Spleen (tissue), 11 donors: ENCODE measurements around the gene SHC1. TPM values are rescaled to one million over a fixed set of nuclear protein-coding genes. Genes with fewer than 3 reads are reported as not detected.

Experiments
- DNase-seq: peaks from one replicate; pipeline ENCODE4 v3.0.0-alpha.2; 2020
- H3K27ac ChIP-seq, 8 donors: fragments of 200-600 bp; sonication (generic) in 7 of 8; 1 replicate in 4 of 8; 2 replicates in 4 of 8; pipeline versions ENCODE4 v1.5.0 to v1.8.0; 2016 to 2021; ENCODE audit warnings: inconsistent platforms in 4 of 8, mild to moderate bottlenecking in 4 of 8, moderate library complexity in 1 of 8
- H3K27me3 ChIP-seq, 7 donors: fragments of 200-600 bp; sonication (generic) in 6 of 7; replicated peaks in 1 of 7; 1 replicate in 4 of 7; 2 replicates in 3 of 7; pipeline versions ENCODE4 v1.5.0 to v1.8.0; 2016 to 2021; ENCODE audit warnings: inconsistent platforms in 3 of 7, mild to moderate bottlenecking in 1 of 7
- H3K36me3 ChIP-seq, 6 donors: fragments of 200-600 bp; sonication (generic) in 5 of 6; 1 replicate in 4 of 6; 2 replicates in 2 of 6; pipeline versions ENCODE4 v1.5.0 to v1.8.0; 2016 to 2021; ENCODE audit warnings: inconsistent platforms in 2 of 6
- H3K4me1 ChIP-seq, 6 donors: fragments of 200-600 bp; sonication (generic) in 5 of 6; 1 replicate in 3 of 6; 2 replicates in 3 of 6; pipeline versions ENCODE4 v1.5.0 to v1.8.0; 2016 to 2021; ENCODE audit warnings: inconsistent platforms in 3 of 6
- H3K4me3 ChIP-seq, 8 donors: fragments of 200-600 bp; sonication (generic) in 7 of 8; 1 replicate in 4 of 8; 2 replicates in 4 of 8; pipeline versions ENCODE4 v1.5.0 to v1.8.0; 2016 to 2021; ENCODE audit warnings: inconsistent platforms in 4 of 8, mild to moderate bottlenecking in 4 of 8, moderate library complexity in 2 of 8
- H3K9me3 ChIP-seq, 8 donors: fragments of 200-600 bp; sonication (generic) in 7 of 8; 1 replicate in 4 of 8; 2 replicates in 4 of 8; pipeline versions ENCODE4 v1.5.0 to v1.8.0; 2016 to 2021; ENCODE audit warnings: inconsistent platforms in 4 of 8
- POLR2A ChIP-seq, 3 donors: fragments of 450-650 bp; IDR thresholded peaks; one replicate each; pipeline ENCODE4 v1.5.1; 2017; ENCODE audit warnings: antibody characterized with exemption in 3 of 3, mild to moderate bottlenecking in 1 of 3
- POLR2AphosphoS5 ChIP-seq, 3 donors: sonication (generic); formaldehyde crosslinking; IDR thresholded peaks; one replicate each; pipeline ENCODE4 v1.5.1; 2017; ENCODE audit warnings: antibody characterized with exemption in 3 of 3
- WGBS, 5 donors: extraction: QIAGEN DNeasy Blood & Tissue Kit in 3 of 5; methylation state at CpG; one replicate each; pipeline versions ENCODE4 v1.1.5 to v1.1.7; 2013 to 2018; 5-methylcytosine and 5-hydroxymethylcytosine counted together
- intact Hi-C: fragments of 100-400 bp; cut with DNase I; formaldehyde crosslinking; loops from one replicate; pipeline ENCODE4 v1.15.0; 2023; ENCODE audit warnings: low total_unique reads
- polyA plus RNA-seq, 3 donors: library from polyadenylated mRNA; stranded (reverse); fragments of 200-250 nt; gene quantifications; one replicate each; pipeline ENCODE4 v1.2.1, GENCODE V29; 2013
- total RNA-seq, 7 donors: library from RNA; depleted of rRNA in 3 of 7; stranded (reverse); fragments of >200 nt in 3 of 7; fragmentation: NEBNext Ultra II Directional in 4 of 7; extraction: Animal tissue kit (Norgen Biotek cat#: 25700) in 4 of 7; gene quantifications; one replicate each; pipeline versions ENCODE4 v1.1.0 to v1.2.1, GENCODE V29; 2016 to 2021
- TF ChIP-seq, protein P1 (sequence below), 11 experiments: fragments of 200-600 bp in 7 of 11; fragments of 450-650 bp in 4 of 11; sonication (generic) in 4 of 11; IDR thresholded peaks in 8 of 11; conservative IDR thresholded peaks in 3 of 11; 1 replicate in 7 of 11; 2 replicates in 4 of 11; pipeline versions ENCODE4 v1.4.0 to v1.8.0; 2016 to 2021; ENCODE audit warnings: antibody characterized with exemption in 11 of 11, inconsistent platforms in 4 of 11, mild to moderate bottlenecking in 1 of 11
- donor health status: healthy with polysubstance abuse.
- donor health status: DM: no; HTN: no; CAD: no; lungs with moderate emphysema.
- donor health status: DM: no; HTN: no; CAD: no.
- donor health status: Bipolar disorder and iron deficiency.
- donor health status: healthy.
- donor health status: DM: no; HTN: no; CAD: no.
- donor health status: DM: yes; HTN: yes; CAD: no.

Gene SHC1
- total and polyA plus RNA-seq, 10 donors, result 36.8 to 133 (median 92.3) TPM

DNA sequence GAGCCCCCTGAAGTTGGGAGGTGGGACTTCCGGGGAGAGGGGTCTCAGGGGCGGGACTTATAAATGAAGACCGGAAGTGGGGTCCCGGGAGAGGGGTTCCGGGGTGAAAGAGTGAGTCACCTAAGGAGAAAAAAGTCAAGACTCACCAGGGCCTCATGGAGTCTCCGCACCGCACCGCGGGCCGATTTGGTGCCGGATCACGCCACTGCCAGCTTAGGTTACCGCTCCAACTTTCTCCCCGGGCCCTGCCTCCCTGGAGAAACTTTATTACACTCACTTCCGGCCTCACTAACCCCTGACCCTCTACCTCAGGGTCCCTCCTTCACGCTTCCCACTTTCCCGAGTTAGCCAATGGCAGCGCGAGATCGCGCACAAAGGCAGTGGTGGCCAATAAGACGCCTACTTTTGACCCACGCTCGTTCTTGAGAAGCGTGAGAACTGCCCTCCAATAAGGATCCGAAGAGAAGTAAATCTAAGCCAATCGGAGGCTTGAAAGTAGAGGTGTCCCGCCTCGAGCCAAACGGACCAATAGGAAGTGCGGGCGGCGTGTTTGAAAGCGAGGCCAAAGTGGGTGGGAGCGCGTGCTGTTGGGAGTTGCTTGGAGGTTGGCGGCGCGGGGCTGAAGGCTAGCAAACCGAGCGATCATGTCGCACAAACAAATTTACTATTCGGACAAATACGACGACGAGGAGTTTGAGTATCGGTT is 3.7 kb upstream of the SHC1 start, which contains the start of gene CKS1B:
CKS1B (plus strand) TSS at position 580 of the 706 bp plus-strand sequence; CDS start at position 645, 65 bp downstream.
- H3K4me1 ChIP-seq, result peaks cover 29 to 76% (median 53%) of the 10 kb centered on the region in 6 donors
- intact Hi-C loops, result no loop called here

DNA sequence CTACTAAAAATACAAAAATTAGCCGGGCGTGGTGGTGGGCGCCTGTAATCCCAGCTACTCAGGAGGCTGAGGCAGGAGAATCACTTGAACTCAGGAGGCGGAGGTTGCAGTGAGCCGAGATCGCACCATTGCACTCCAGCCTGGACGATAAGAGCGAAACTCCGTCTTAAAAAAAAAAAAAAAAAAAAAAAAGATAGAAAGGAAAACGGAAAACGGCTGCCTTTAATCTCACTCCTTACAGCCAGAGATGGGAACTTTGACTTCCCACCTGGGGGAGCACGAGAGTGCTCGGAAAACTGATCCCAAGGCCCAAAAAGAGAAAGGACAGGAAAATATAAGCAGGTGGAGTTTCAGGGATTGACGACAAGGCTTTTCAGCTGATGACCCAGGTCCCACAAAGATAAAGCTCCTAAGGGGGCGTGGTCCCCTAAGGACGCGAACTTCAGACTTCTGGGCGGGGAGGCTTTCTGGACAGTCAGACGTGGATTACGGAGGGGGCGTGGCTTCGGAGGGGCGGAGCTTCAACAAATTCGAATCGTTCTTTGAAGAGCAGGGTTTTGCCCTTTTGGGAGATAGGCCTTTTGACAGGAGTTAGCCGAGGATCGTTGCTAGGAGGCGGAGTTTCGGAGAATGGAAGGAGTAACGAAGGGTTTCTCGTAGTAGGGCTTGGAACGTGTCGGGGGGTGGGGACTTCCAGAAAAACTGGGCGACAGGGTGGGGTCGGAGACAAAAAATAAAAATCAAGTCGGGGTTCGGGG is 3.0 kb upstream of the SHC1 start:
- peak; percentile 97 for DNase-seq
- intact Hi-C loops, result no loop called here
- Histone ChIP-seq H3K4me3 (peak overlapping the region; percentile 43 to 81 (median 64)), H3K9me3 (no peaks in the 10 kb centered on the region), H3K36me3 (peaks cover 0 to 27% (median 4%) of the 10 kb centered on the region in 6 donors), H3K27ac (peak overlapping the region; percentile 88 to 100 (median 98)), H3K27me3 (no peaks in the 10 kb centered on the region), H3K4me1 (peaks cover 33 to 83% (median 60%) of the 10 kb centered on the region in 6 donors)
- TF ChIP-seq POLR2A (IDR thresholded peaks at IDR 0.05) (no peak), POLR2AphosphoS5 (IDR thresholded peaks at IDR 0.05) (peak in 2 of 3 donors; percentile 17 to 78)
- TF ChIP-seq, protein P1, sequence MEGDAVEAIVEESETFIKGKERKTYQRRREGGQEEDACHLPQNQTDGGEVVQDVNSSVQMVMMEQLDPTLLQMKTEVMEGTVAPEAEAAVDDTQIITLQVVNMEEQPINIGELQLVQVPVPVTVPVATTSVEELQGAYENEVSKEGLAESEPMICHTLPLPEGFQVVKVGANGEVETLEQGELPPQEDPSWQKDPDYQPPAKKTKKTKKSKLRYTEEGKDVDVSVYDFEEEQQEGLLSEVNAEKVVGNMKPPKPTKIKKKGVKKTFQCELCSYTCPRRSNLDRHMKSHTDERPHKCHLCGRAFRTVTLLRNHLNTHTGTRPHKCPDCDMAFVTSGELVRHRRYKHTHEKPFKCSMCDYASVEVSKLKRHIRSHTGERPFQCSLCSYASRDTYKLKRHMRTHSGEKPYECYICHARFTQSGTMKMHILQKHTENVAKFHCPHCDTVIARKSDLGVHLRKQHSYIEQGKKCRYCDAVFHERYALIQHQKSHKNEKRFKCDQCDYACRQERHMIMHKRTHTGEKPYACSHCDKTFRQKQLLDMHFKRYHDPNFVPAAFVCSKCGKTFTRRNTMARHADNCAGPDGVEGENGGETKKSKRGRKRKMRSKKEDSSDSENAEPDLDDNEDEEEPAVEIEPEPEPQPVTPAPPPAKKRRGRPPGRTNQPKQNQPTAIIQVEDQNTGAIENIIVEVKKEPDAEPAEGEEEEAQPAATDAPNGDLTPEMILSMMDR (IDR thresholded peaks at IDR 0.05 in 8 of 11, conservative IDR thresholded peaks at IDR 0.05 in 3 of 11), result peak in 3 of 11 experiments; percentile 11 to 15 (median 14)
- 5 to 7% (median 6%) methylated on average over 37 of the region's 37 CpGs for WGBS, 5 donors

More for the DNA sequence above, 3.7 kb upstream of the SHC1 start, which contains the start of gene CKS1B:
- peaks cover 0 to 23% (median under 1%) of the 10 kb centered on the region in 6 donors for H3K36me3 ChIP-seq
- H3K27ac ChIP-seq, result peak within 1 kb of the TSS; percentile 88 to 100 (median 98)
- 0 to 1% (median 0%) methylated on average over 47 of the region's 47 CpGs for WGBS, 5 donors
- peak; percentile 96 for DNase-seq
- no peaks in the 10 kb centered on the region for H3K27me3 ChIP-seq
- TF ChIP-seq POLR2A (IDR thresholded peaks at IDR 0.05) (peak in 1 of 3 donors; percentile 46), POLR2AphosphoS5 (IDR thresholded peaks at IDR 0.05) (peak; percentile 83 to 93 (median 90))
- TF ChIP-seq, protein P1 (IDR thresholded peaks at IDR 0.05 in 8 of 11, conservative IDR thresholded peaks at IDR 0.05 in 3 of 11), result peak in 2 of 11 experiments; percentile 9 to 40
- H3K9me3 ChIP-seq, result no peaks in the 10 kb centered on the region
- peak within 1 kb of the TSS; percentile 43 to 81 (median 64) for H3K4me3 ChIP-seq

DNA sequence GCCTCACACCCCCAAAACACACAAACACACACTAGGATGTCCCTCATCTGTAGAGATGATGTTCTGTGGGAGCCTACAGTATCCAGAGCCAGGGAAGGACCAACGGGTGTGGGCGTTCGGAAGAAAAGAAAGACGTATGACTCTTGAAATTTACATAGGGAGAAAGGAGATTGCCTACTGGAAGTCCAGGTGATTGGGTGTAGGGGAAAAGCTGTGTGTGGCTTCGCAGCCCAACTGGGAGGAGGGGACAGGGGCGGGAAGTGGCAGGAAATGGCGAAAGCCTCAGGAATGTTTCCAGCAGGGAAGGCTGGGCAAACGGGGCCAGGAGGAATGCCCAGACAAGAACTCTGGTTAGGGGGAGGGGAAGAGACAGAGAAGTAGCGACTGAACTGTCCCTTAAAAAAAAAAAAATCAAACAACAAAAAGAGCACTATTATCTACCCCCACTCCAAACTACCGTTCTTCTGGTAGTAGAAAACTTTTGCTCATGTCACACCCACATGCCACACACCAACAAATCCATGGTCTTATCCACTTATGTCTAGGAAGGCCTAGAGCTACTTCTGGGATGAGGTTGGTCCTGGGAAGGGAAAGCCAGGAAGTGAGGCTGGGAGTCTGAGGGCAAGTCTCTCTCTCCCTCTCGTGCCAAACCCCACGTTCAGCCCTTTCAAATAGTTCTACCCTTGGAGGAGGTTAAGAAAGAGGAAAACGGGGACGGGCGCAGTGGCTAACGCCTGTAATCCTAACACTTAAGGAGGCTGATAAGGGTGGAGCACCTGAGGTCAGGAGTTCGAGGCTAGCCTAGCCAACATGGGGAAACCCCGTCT is 2.2 kb upstream of the SHC1 start:
- peak overlapping the region; percentile 88 to 100 (median 98) for H3K27ac ChIP-seq
- no peaks in the 10 kb centered on the region for H3K9me3 ChIP-seq
- intact Hi-C loops, result no loop called here
- TF ChIP-seq, protein P1 (IDR thresholded peaks at IDR 0.05 in 8 of 11, conservative IDR thresholded peaks at IDR 0.05 in 3 of 11), result no peak
- peak in 2 of 3 donors; percentile 64 to 74 for TF ChIP-seq POLR2AphosphoS5 (IDR thresholded peaks at IDR 0.05)
- H3K4me1 ChIP-seq, result peaks cover 35 to 87% (median 68%) of the 10 kb centered on the region in 6 donors
- 41 to 64% (median 51%) methylated on average over 18 of the region's 18 CpGs for WGBS, 5 donors
- no peaks in the 10 kb centered on the region for H3K27me3 ChIP-seq
- peak; percentile 79 for DNase-seq
- peaks cover 0 to 30% (median 12%) of the 10 kb centered on the region in 6 donors for H3K36me3 ChIP-seq
- H3K4me3 ChIP-seq, result peak overlapping the region; percentile 43 to 81 (median 64)
